ENCODE data around the gene PIK3AP1. TPM values are rescaled to one million over a fixed set of nuclear protein-coding genes. Genes with fewer than 3 reads are reported as not detected.

PIK3AP1 gene
- total and polyA plus RNA-seq, 7 experiments from 2014 or later, result 0.46 to 68.1 (median 2.9) TPM

GRCh38 chr10:96661632-96662031, 58.7 kb downstream of the PIK3AP1 start:
- no peak overlapping the region for H3K27ac ChIP-seq (ENCODE audit: low read depth, low read length)
- no peaks in the 10 kb centered on the region for H3K9me3 ChIP-seq (ENCODE audit: control insufficient read depth in 2 of 3, low read length in 3 of 3)
- no peak for ATAC-seq
- DNase-seq, result no peak
- intact Hi-C loops (cut with micrococcal nuclease), result no loop called here
- no peaks in the 10 kb centered on the region for H3K27me3 ChIP-seq (ENCODE audit: control insufficient read depth in 2 of 2, insufficient read depth in 2 of 2, low read length in 2 of 2)
- peaks cover 0 to 2% (median 0%) of the 10 kb centered on the region in 5 donors for H3K36me3 Mint-ChIP-seq
- peaks cover 0 to 4% (median 0%) of the 10 kb centered on the region in 5 donors for H3K27me3 Mint-ChIP-seq
- H3K4me1 ChIP-seq (ENCODE audit: control insufficient read depth in 2 of 2, insufficient read depth in 2 of 2, low read length in 2 of 2), result no peaks in the 10 kb centered on the region
- no peaks in the 10 kb centered on the region for H3K36me3 ChIP-seq (ENCODE audit: control insufficient read depth in 2 of 3, insufficient read depth in 3 of 3, low read length in 3 of 3)
- ChIA-PET CTCF (no interaction called here), POLR2A (no interaction called here)
- no peak overlapping the region for H3K4me3 ChIP-seq (ENCODE audit: low read length)
- H3K4me1 Mint-ChIP-seq, result peaks cover 0 to 12% (median 0%) of the 10 kb centered on the region in 7 donors
- no peak overlapping the region for H3K4me3 Mint-ChIP-seq
- no peak overlapping the region for H3K27ac Mint-ChIP-seq
- no peaks in the 10 kb centered on the region for H3K9me3 Mint-ChIP-seq

DNA sequence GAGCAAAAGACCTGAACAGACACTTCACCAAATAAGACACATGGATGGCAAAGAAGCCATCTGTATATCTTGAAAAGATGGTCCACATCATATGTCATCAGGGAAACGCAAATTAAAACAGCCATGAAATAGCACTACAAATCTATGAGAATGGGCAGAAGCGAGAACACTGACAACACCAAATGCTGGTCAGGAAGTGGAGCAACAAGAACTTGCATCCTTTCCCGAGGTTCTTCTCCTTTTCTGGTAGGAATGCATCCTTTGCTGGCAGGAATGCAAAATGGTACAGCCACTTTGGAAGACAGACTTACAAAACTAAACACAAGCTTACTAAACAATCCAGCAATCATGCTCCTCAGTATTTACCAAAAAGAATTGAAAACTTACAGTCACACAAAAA, 60.0 kb downstream of the PIK3AP1 start:
- no peak for DNase-seq
- Histone ChIP-seq H3K27ac (ENCODE audit: low read depth, low read length) (no peak overlapping the region), H3K36me3 (ENCODE audit: control insufficient read depth in 2 of 3, insufficient read depth in 3 of 3, low read length in 3 of 3) (no peaks in the 10 kb centered on the region), H3K4me3 (ENCODE audit: low read length) (no peak overlapping the region), H3K4me1 (ENCODE audit: control insufficient read depth in 2 of 2, insufficient read depth in 2 of 2, low read length in 2 of 2) (no peaks in the 10 kb centered on the region), H3K9me3 (ENCODE audit: control insufficient read depth in 2 of 3, low read length in 3 of 3) (no peaks in the 10 kb centered on the region), H3K27me3 (ENCODE audit: control insufficient read depth in 2 of 2, insufficient read depth in 2 of 2, low read length in 2 of 2) (no peaks in the 10 kb centered on the region)
- intact Hi-C loops (cut with micrococcal nuclease), result no loop called here
- Mint-ChIP-seq H3K36me3 (peaks cover 0 to 11% (median 5%) of the 10 kb centered on the region in 5 donors), H3K4me3 (no peak overlapping the region), H3K27ac (no peak overlapping the region), H3K27me3 (peaks cover 0 to 4% (median 0%) of the 10 kb centered on the region in 5 donors), H3K9me3 (peaks cover 0 to 6% (median 3%) of the 10 kb centered on the region in 11 donors), H3K4me1 (peaks cover 0 to 15% (median 0%) of the 10 kb centered on the region in 7 donors)
- CTCF ChIA-PET, result no interaction called here
- POLR2A ChIA-PET, result no interaction called here
- no peak for ATAC-seq

DNA sequence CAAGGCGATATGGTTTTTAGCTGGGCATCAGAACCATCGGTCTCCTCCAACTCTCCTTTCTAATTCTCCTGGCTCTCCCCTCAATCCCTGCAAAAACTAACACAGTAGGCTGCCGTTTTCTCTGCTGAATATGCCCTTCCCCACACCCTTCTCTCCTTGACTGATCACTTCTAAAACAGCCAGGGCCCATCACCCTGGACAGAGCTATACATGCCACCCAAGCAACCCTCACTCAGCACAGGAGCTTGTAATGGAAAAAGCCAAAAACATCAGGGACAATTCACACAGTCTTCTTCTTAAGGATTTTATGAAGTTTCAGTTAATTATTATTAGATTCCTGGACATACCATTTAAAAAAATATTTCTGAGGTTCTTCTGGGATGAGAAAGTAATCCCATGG, 61.5 kb downstream of the PIK3AP1 start:
- Mint-ChIP-seq H3K27me3 (peaks cover 0 to 4% (median 0%) of the 10 kb centered on the region in 5 donors), H3K4me1 (peaks cover 0 to 15% (median 0%) of the 10 kb centered on the region in 7 donors), H3K9me3 (peaks cover 0 to 10% (median 3%) of the 10 kb centered on the region in 11 donors), H3K4me3 (no peak overlapping the region), H3K27ac (no peak overlapping the region), H3K36me3 (peaks cover 0 to 11% (median 5%) of the 10 kb centered on the region in 5 donors)
- ATAC-seq (no peak), DNase-seq (no peak)
- intact Hi-C loops (cut with micrococcal nuclease), result no loop called here
- Histone ChIP-seq H3K27me3 (ENCODE audit: control insufficient read depth in 2 of 2, insufficient read depth in 2 of 2, low read length in 2 of 2) (no peaks in the 10 kb centered on the region), H3K36me3 (ENCODE audit: control insufficient read depth in 2 of 3, insufficient read depth in 3 of 3, low read length in 3 of 3) (no peaks in the 10 kb centered on the region), H3K9me3 (ENCODE audit: control insufficient read depth in 2 of 3, low read length in 3 of 3) (no peaks in the 10 kb centered on the region), H3K27ac (ENCODE audit: low read depth, low read length) (no peak overlapping the region), H3K4me3 (ENCODE audit: low read length) (no peak overlapping the region), H3K4me1 (ENCODE audit: control insufficient read depth in 2 of 2, insufficient read depth in 2 of 2, low read length in 2 of 2) (no peaks in the 10 kb centered on the region)
- ChIA-PET CTCF (no interaction called here), POLR2A (interaction anchor here (0.6 kb wide), 1 partner anchor 65 kb away, joined by 3 read pairs; no protein-coding TSS in a partner anchor)

GRCh38 chr10:96657385-96657784, 62.9 kb downstream of the PIK3AP1 start:
- Histone ChIP-seq H3K27ac (ENCODE audit: low read depth, low read length) (no peak overlapping the region), H3K4me3 (ENCODE audit: low read length) (no peak overlapping the region), H3K9me3 (ENCODE audit: control insufficient read depth in 2 of 3, low read length in 3 of 3) (no peaks in the 10 kb centered on the region), H3K4me1 (ENCODE audit: control insufficient read depth in 2 of 2, insufficient read depth in 2 of 2, low read length in 2 of 2) (no peaks in the 10 kb centered on the region), H3K27me3 (ENCODE audit: control insufficient read depth in 2 of 2, insufficient read depth in 2 of 2, low read length in 2 of 2) (no peaks in the 10 kb centered on the region), H3K36me3 (ENCODE audit: control insufficient read depth in 2 of 3, insufficient read depth in 3 of 3, low read length in 3 of 3) (no peaks in the 10 kb centered on the region)
- DNase-seq, result no peak
- intact Hi-C loops (cut with micrococcal nuclease), result no loop called here
- ATAC-seq, result no peak
- POLR2A ChIA-PET, result no interaction called here
- CTCF ChIA-PET, result no interaction called here
- H3K36me3 Mint-ChIP-seq, result peaks cover 0 to 11% (median 5%) of the 10 kb centered on the region in 5 donors
- H3K27ac Mint-ChIP-seq, result no peak overlapping the region
- H3K9me3 Mint-ChIP-seq, result peaks cover 0 to 10% (median 3%) of the 10 kb centered on the region in 11 donors
- H3K4me1 Mint-ChIP-seq, result peaks cover 0 to 15% (median 0%) of the 10 kb centered on the region in 7 donors
- H3K4me3 Mint-ChIP-seq, result no peak overlapping the region
- peaks cover 0 to 4% (median 0%) of the 10 kb centered on the region in 5 donors for H3K27me3 Mint-ChIP-seq

DNA sequence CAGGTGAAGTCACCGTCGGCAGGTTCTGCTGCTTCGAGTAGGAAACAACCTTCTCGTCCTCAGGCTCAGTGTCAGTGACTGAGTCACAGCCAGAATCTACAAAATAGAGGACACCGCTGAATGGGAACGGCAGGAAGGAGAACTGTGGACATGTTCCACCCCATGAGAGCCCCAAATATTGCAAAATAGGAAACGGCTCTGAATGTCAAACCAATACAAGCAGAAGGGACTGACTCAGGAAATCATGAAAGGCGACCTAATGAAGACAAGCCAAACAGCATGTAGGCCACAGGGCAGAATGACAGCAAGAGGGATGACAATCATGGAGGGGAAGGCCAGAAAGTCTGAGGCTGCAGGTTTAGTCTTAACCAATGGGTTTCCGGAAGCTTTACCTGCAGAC, 63.5 kb downstream of the PIK3AP1 start:
- ATAC-seq (peak; percentile 68), DNase-seq (no peak)
- H3K27me3 Mint-ChIP-seq, result peaks cover 0 to 4% (median 0%) of the 10 kb centered on the region in 5 donors
- H3K4me3 Mint-ChIP-seq, result no peak overlapping the region
- no peaks in the 10 kb centered on the region for H3K27me3 ChIP-seq (ENCODE audit: control insufficient read depth in 2 of 2, insufficient read depth in 2 of 2, low read length in 2 of 2)
- H3K4me3 ChIP-seq (ENCODE audit: low read length), result no peak overlapping the region
- H3K9me3 ChIP-seq (ENCODE audit: control insufficient read depth in 2 of 3, low read length in 3 of 3), result no peaks in the 10 kb centered on the region
- CTCF ChIA-PET, result no interaction called here
- no peak overlapping the region for H3K27ac Mint-ChIP-seq
- POLR2A ChIA-PET, result no interaction called here
- peaks cover 0 to 10% (median 3%) of the 10 kb centered on the region in 11 donors for H3K9me3 Mint-ChIP-seq
- no peak overlapping the region for H3K27ac ChIP-seq (ENCODE audit: low read depth, low read length)
- peaks cover 0 to 11% (median 5%) of the 10 kb centered on the region in 5 donors for H3K36me3 Mint-ChIP-seq
- intact Hi-C loops (cut with micrococcal nuclease), result no loop called here
- H3K4me1 Mint-ChIP-seq, result peaks cover 1 to 20% (median 5%) of the 10 kb centered on the region in 7 donors
- H3K4me1 ChIP-seq (ENCODE audit: control insufficient read depth in 2 of 2, insufficient read depth in 2 of 2, low read length in 2 of 2), result peaks cover under 1 to 2% of the 10 kb centered on the region in 2 donors
- no peaks in the 10 kb centered on the region for H3K36me3 ChIP-seq (ENCODE audit: control insufficient read depth in 2 of 3, insufficient read depth in 3 of 3, low read length in 3 of 3)

GRCh38 chr10:96656198-96656577, 64.1 kb downstream of the PIK3AP1 start:
- ATAC-seq (peak; percentile 18), DNase-seq (no peak)
- peaks cover 8 to 27% (median 11%) of the 10 kb centered on the region in 7 donors for H3K4me1 Mint-ChIP-seq
- H3K9me3 Mint-ChIP-seq, result peaks cover 0 to 10% (median 3%) of the 10 kb centered on the region in 11 donors
- peaks cover 0 to 4% (median 0%) of the 10 kb centered on the region in 5 donors for H3K27me3 Mint-ChIP-seq
- intact Hi-C loops (cut with micrococcal nuclease), result no loop called here
- CTCF ChIA-PET, result interaction anchor here (0.6 kb wide), 1 partner anchor 14 kb away, joined by 5 read pairs; no protein-coding TSS in a partner anchor
- Histone ChIP-seq H3K27ac (ENCODE audit: low read depth, low read length) (no peak overlapping the region), H3K4me3 (ENCODE audit: low read length) (no peak overlapping the region), H3K27me3 (ENCODE audit: control insufficient read depth in 2 of 2, insufficient read depth in 2 of 2, low read length in 2 of 2) (no peaks in the 10 kb centered on the region), H3K36me3 (ENCODE audit: control insufficient read depth in 2 of 3, insufficient read depth in 3 of 3, low read length in 3 of 3) (no peaks in the 10 kb centered on the region), H3K4me1 (ENCODE audit: control insufficient read depth in 2 of 2, insufficient read depth in 2 of 2, low read length in 2 of 2) (peaks cover 7 to 8% of the 10 kb centered on the region in 2 donors), H3K9me3 (ENCODE audit: control insufficient read depth in 2 of 3, low read length in 3 of 3) (no peaks in the 10 kb centered on the region)
- POLR2A ChIA-PET, result no interaction called here
- H3K36me3 Mint-ChIP-seq, result peaks cover 0 to 11% (median 5%) of the 10 kb centered on the region in 5 donors
- no peak overlapping the region for H3K4me3 Mint-ChIP-seq
- peak overlapping the region in 1 of 9 donors; percentile 18 for H3K27ac Mint-ChIP-seq
